ENCODE data around the gene C17orf113.

The C17orf113 gene

GRCh38 chr17:42087736-42088705 lies 37.6 kb upstream of the C17orf113 start:
- TF ChIP-seq REST (IDR thresholded peaks at IDR 0.05; ENCODE audit: insufficient read depth in 1 of 2, low read depth in 2 of 2, low read length in 2 of 2) (no peak), POLR2AphosphoS5 (IDR thresholded peaks at IDR 0.05; ENCODE audit: low read depth, low read length) (no peak), FOXP2 (optimal IDR thresholded peaks at IDR 0.05; ENCODE audit: borderline replicate concordance, extremely low read depth, extremely low read length, insufficient read depth) (no peak)

- TF ChIP-seq REST (IDR thresholded peaks at IDR 0.05; ENCODE audit: insufficient read depth in 1 of 2, low read depth in 2 of 2, low read length in 2 of 2): no peak
- TF ChIP-seq TAF1 (IDR thresholded peaks at IDR 0.05; ENCODE audit: borderline replicate concordance, insufficient read depth, low read length): no peak
- no peak for TF ChIP-seq POLR2AphosphoS5 (IDR thresholded peaks at IDR 0.05; ENCODE audit: low read depth, low read length)
- no peak for TF ChIP-seq FOXP2 (optimal IDR thresholded peaks at IDR 0.05; ENCODE audit: borderline replicate concordance, extremely low read depth, extremely low read length, insufficient read depth)
- no peak for TF ChIP-seq SIN3A (IDR thresholded peaks at IDR 0.05; ENCODE audit: borderline replicate concordance, insufficient read depth, low read length)
These were observed 36.8 kb upstream of the C17orf113 start for GRCh38 chr17:42087042-42087701.

- TF ChIP-seq FOXP2 (optimal IDR thresholded peaks at IDR 0.05; ENCODE audit: borderline replicate concordance, extremely low read depth, extremely low read length, insufficient read depth) (no peak), SIN3A (IDR thresholded peaks at IDR 0.05; ENCODE audit: borderline replicate concordance, insufficient read depth, low read length) (no peak), REST (IDR thresholded peaks at IDR 0.05; ENCODE audit: insufficient read depth in 1 of 2, low read depth in 2 of 2, low read length in 2 of 2) (no peak), POLR2AphosphoS5 (IDR thresholded peaks at IDR 0.05; ENCODE audit: low read depth, low read length) (no peak), TAF1 (IDR thresholded peaks at IDR 0.05; ENCODE audit: borderline replicate concordance, insufficient read depth, low read length) (no peak)
These were observed 31.2 kb upstream of the C17orf113 start for GRCh38 chr17:42081516-42082129.

GRCh38 chr17:42079541-42079940 lies 29.1 kb upstream of the C17orf113 start:
- TF ChIP-seq REST (IDR thresholded peaks at IDR 0.05; ENCODE audit: insufficient read depth in 1 of 2, low read depth in 2 of 2, low read length in 2 of 2) (no peak), SIN3A (IDR thresholded peaks at IDR 0.05; ENCODE audit: borderline replicate concordance, insufficient read depth, low read length) (no peak), TAF1 (IDR thresholded peaks at IDR 0.05; ENCODE audit: borderline replicate concordance, insufficient read depth, low read length) (no peak), POLR2AphosphoS5 (IDR thresholded peaks at IDR 0.05; ENCODE audit: low read depth, low read length) (no peak), FOXP2 (optimal IDR thresholded peaks at IDR 0.05; ENCODE audit: borderline replicate concordance, extremely low read depth, extremely low read length, insufficient read depth) (no peak)

Measured in PFSK-1 (cell line).